WI38 (cell line): ENCODE results near the gene LPP.

Experiments used
- H3K4me3 ChIP-seq: 2 replicates; pipeline ENCODE4 v1.5.1; 2011; ENCODE audit warnings: low read depth, mild to moderate bottlenecking, control low read depth, low read length
- CTCF ChIP-seq: IDR thresholded peaks from 2 replicates; pipeline ENCODE4 v1.5.1; 2012; ENCODE audit warnings: low read depth, mild to moderate bottlenecking, control low read depth, low read length

Gene LPP

GRCh38 chr3:188271226-188271914, 117.4 kb downstream of the LPP start:
- H3K4me3 ChIP-seq: no peak overlapping the region
- no peak for TF ChIP-seq CTCF

- no peak for TF ChIP-seq CTCF
- peak overlapping the region; percentile 14; the same call in 1 of the 2 replicates for H3K4me3 ChIP-seq
Measured at GRCh38 chr3:188272481-188273372, 118.8 kb downstream of the LPP start.

- TF ChIP-seq CTCF: no peak
- no peak overlapping the region for H3K4me3 ChIP-seq
Measured at GRCh38 chr3:188274249-188274915, 120.4 kb downstream of the LPP start.

- H3K4me3 ChIP-seq: no peak overlapping the region
- no peak for TF ChIP-seq CTCF
Measured at GRCh38 chr3:188276375-188276774, 122.4 kb downstream of the LPP start.

- no peak overlapping the region for H3K4me3 ChIP-seq
- no peak for TF ChIP-seq CTCF
Measured at GRCh38 chr3:188278717-188279324, 124.9 kb downstream of the LPP start.

GRCh38 chr3:188279502-188280335, 125.8 kb downstream of the LPP start:
- TF ChIP-seq CTCF: no peak
- no peak overlapping the region for H3K4me3 ChIP-seq
